ENCODE data around the gene EYS. TPM values are rescaled to one million over a fixed set of nuclear protein-coding genes. Genes with fewer than 3 reads are reported as not detected.
A peak's percentile ranks its signal among the peaks of the same experiment; 100 is the strongest.

Gene EYS
- total RNA-seq, 3 donors from 2014 or later: 0.16 to 0.61 (median 0.60) TPM

DNA sequence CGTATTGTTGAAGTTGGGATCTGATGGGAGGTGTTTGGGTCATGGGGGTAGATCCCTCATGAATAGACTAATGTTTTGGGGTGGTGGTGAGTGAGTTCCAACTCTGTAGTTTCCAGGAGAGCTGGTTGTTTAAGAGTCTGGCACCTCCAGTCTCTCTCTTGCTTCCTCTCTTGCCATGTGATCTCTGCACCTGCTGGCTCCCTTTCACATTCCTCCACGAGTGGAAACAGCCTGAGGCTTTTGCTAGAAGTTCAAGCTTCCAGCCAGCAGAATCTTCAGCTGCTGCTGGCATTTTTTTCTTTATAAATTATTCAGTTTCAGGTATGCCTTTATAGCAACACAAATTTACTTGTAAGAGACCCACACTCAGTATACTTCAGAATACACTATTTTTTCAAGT, 1021.6 kb downstream of the EYS start:
- Histone ChIP-seq H3K36me3 (ENCODE audit: low read depth) (no peaks in the 10 kb centered on the region), H3K9me3 (peaks cover under 1% of the 10 kb centered on the region), H3K4me1 (ENCODE audit: low read depth) (no peaks in the 10 kb centered on the region), H3K4me3 (no peak overlapping the region)
- ATAC-seq: no peak
- intact Hi-C loops (cut with DNase I, micrococcal nuclease): no loop called here
- no peak for DNase-seq
- TF ChIP-seq, protein P1, sequence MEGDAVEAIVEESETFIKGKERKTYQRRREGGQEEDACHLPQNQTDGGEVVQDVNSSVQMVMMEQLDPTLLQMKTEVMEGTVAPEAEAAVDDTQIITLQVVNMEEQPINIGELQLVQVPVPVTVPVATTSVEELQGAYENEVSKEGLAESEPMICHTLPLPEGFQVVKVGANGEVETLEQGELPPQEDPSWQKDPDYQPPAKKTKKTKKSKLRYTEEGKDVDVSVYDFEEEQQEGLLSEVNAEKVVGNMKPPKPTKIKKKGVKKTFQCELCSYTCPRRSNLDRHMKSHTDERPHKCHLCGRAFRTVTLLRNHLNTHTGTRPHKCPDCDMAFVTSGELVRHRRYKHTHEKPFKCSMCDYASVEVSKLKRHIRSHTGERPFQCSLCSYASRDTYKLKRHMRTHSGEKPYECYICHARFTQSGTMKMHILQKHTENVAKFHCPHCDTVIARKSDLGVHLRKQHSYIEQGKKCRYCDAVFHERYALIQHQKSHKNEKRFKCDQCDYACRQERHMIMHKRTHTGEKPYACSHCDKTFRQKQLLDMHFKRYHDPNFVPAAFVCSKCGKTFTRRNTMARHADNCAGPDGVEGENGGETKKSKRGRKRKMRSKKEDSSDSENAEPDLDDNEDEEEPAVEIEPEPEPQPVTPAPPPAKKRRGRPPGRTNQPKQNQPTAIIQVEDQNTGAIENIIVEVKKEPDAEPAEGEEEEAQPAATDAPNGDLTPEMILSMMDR (IDR thresholded peaks at IDR 0.05): no peak

- Histone ChIP-seq H3K9me3 (no peaks in the 10 kb centered on the region), H3K4me1 (ENCODE audit: low read depth) (no peaks in the 10 kb centered on the region), H3K4me3 (no peak overlapping the region), H3K36me3 (ENCODE audit: low read depth) (no peaks in the 10 kb centered on the region)
- TF ChIP-seq, protein P1 (IDR thresholded peaks at IDR 0.05): no peak
- ATAC-seq: no peak
- intact Hi-C loops (cut with DNase I, micrococcal nuclease): no loop called here
- DNase-seq: no peak
These were observed 1023.3 kb downstream of the EYS start for GRCh38 chr6:64683682-64684081.

DNA sequence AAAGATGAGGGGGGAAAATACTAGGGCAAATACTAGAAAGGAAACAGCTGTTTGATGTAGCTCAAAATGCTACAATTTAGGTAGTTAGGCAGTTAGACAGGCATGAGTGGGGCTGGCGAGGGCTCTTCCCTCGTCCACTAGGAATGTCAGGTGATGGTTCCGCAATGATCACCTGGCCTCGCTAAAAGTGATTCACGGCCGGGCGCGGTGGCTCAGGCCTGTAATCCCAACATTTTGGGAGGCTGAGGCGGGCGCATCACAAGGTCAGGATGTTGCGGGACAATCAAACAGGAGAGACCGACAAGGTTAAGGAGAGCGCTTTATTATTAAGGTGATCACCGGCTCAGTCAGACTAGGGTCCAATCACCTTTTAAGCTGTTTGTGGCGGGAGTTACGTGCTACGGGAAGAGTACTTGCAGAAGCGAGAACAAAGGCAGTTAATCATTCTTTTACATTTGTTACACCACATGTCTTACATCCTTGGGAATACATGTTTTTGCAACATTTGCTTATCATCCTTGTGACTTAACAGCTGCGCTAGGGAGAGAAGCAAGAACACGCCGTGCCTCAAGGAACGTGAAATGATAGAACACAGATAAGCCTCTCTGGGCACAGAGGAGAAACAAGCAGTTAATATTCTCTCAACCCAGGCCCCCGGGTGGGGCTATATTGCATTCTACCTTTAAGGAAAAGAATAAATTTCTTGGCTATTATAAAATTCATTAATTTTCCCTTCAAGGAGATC, 1025.4 kb downstream of the EYS start:
- no peak for ATAC-seq
- intact Hi-C loops (cut with DNase I, micrococcal nuclease): no loop called here

DNA sequence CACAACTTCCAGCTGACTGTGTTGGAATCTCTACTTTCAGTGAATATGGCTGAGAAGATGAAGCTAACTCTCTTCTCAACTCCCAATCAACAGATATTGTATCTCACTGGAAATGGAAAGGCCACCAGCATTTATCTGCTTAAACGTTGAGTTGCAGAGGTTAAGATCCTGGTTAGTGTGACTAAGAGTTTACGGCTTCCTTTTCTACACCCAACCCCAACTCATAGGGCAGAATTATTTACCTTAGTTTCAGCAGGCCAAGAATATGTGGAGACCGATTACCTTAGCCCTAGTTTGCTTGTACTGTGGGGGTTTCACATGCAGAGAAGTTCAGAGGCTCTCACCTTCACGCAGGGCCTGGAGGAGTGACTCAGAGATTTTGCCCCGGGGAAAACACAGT, 1026.6 kb downstream of the EYS start:
- TF ChIP-seq, protein P1 (IDR thresholded peaks at IDR 0.05): no peak
- no peak for ATAC-seq
- no peak for DNase-seq
- intact Hi-C loops (cut with DNase I, micrococcal nuclease): no loop called here
- Histone ChIP-seq H3K4me3 (no peak overlapping the region), H3K4me1 (ENCODE audit: low read depth) (no peaks in the 10 kb centered on the region), H3K9me3 (no peaks in the 10 kb centered on the region), H3K36me3 (ENCODE audit: low read depth) (no peaks in the 10 kb centered on the region)

More for the DNA sequence above, 1025.4 kb downstream of the EYS start:
- H3K4me3 ChIP-seq: no peak overlapping the region
- no peaks in the 10 kb centered on the region for H3K36me3 ChIP-seq (ENCODE audit: low read depth)
- TF ChIP-seq, protein P1 (IDR thresholded peaks at IDR 0.05): no peak
- H3K4me1 ChIP-seq (ENCODE audit: low read depth): no peaks in the 10 kb centered on the region
- no peaks in the 10 kb centered on the region for H3K9me3 ChIP-seq
- peak in 1 of 3 donors; percentile 23 for DNase-seq

- no peak for ATAC-seq
- TF ChIP-seq, protein P1 (IDR thresholded peaks at IDR 0.05): no peak
These were observed 1027.6 kb downstream of the EYS start for GRCh38 chr6:64679416-64679815.

More at GRCh38 chr6:64679416-64679815, 1027.6 kb downstream of the EYS start:
- Histone ChIP-seq H3K4me1 (ENCODE audit: low read depth) (no peaks in the 10 kb centered on the region), H3K4me3 (no peak overlapping the region), H3K36me3 (ENCODE audit: low read depth) (no peaks in the 10 kb centered on the region), H3K9me3 (no peaks in the 10 kb centered on the region)
- no peak for DNase-seq
- intact Hi-C loops (cut with DNase I, micrococcal nuclease): no loop called here

Data from mucosa of descending colon (tissue), 3 donors.